ENCODE data around the gene FAM20C. TPM values are rescaled to one million over a fixed set of nuclear protein-coding genes. Genes with fewer than 3 reads are reported as not detected.

Gene FAM20C
- total RNA-seq, 1 experiment from 2014 or later: 87.9 TPM

DNA sequence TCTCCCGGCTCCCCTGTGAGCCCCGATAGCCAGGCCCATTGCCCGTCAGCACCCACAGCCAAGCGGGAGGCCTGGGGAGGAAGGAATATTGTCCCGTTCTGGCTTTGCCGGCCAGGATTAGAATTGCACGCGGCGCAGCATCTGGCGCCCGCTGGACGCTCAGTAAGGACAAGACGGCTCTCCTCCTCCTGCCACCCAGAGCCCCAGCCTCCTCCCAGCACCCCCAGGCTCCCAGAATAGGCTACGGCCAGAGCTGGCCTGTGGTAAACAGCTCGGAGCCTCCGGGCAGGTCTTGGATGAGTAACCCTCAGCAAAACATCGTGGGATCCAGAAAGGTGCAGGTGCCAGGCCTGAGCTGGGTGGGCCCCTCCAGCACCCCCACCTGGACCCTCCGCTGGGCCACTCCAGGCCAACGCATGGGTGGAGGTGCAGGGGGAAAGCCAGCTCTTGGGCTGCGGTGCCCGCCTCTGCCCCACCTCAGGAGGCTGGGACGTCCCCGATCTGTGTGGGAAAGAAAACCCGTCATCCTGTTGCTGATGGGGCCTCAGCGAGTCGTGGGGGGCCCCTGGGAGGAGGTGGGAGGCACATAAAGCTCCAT is 5.8 kb upstream of the FAM20C start:
- ChIA-PET POLR2A (ENCODE audit: unreplicated experiment) (no interaction called here), CTCF (no interaction called here)
- BruUV-seq (replicated peaks): no TSS peak
- Histone ChIP-seq H4K20me1 (ENCODE audit: low read length) (no peaks in the 10 kb centered on the region), H3K9me2 (replicated peaks; ENCODE audit: low read length) (no peaks in the 10 kb centered on the region), H3K27me3 (ENCODE audit: low read length) (no peaks in the 10 kb centered on the region), H3K9ac (ENCODE audit: low read length) (no peak overlapping the region), H3F3A (ENCODE audit: low read length, unreplicated experiment) (no peaks in the 10 kb centered on the region), H3K27ac (ENCODE audit: low read length) (no peak overlapping the region), H3K4me3 (ENCODE audit: low read length) (no peak overlapping the region), H3K36me3 (ENCODE audit: low read depth, low read length) (no peaks in the 10 kb centered on the region), H3K4me1 (ENCODE audit: insufficient read depth, low read length) (peaks cover 8% of the 10 kb centered on the region; the same call in 1 of the 2 replicates), H2AFZ (ENCODE audit: low read length) (no peak overlapping the region), H3K79me2 (ENCODE audit: low read length) (no peaks in the 10 kb centered on the region), H3K9me3 (ENCODE audit: low read length) (no peaks in the 10 kb centered on the region), H3K4me2 (ENCODE audit: low read length) (no peak overlapping the region)
- no peak for DNase-seq
- ATAC-seq: no peak
- intact Hi-C loops (cut with micrococcal nuclease): no loop called here
- TF ChIP-seq EZH2phosphoT487 (IDR thresholded peaks at IDR 0.05; ENCODE audit: borderline replicate concordance, low read length): no peak
- TF ChIP-seq EZH2 (IDR thresholded peaks at IDR 0.05; ENCODE audit: low read length, unreplicated experiment): no peak
- no peak for TF ChIP-seq CTCF (conservative IDR thresholded peaks at IDR 0.05; ENCODE audit: low read depth, low read length)

DNA sequence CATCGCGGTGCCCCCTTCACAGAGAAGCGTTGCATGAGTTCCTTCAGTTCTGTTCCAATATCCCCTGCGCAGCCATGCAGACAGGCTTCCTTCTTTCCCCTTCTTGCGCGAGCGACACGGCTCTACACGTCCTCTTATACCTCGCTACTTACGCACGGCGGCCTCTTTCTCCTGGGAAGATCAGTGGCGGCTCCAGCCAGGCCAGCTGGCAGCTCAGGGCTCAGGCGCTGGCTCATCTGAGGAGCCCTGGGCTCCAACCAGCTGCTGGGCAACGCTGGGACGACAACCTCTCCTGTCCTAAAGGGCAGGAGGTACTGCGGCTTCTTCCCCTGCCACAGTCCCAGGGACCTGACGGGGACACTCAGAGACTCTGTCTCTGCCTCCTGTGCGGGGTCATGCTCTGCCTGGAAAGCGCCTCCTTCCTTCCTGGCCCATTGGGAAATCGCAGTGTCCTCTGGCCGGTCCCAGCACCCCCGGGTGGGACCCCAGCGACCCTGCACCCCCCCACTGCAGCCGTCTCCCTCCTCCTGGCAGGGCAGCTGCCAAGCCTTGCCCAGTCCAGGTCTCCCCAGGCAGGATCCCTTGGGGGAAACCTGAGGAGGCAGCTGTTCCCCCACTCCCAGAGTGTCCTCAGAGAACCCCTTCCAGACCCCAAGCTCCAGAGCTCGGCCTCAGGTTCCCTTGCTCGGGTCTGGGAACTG is 5.0 kb upstream of the FAM20C start:
- Histone ChIP-seq H3K9ac (ENCODE audit: low read length) (no peak overlapping the region), H3K4me3 (ENCODE audit: low read length) (no peak overlapping the region), H2AFZ (ENCODE audit: low read length) (no peak overlapping the region), H3K27ac (ENCODE audit: low read length) (no peak overlapping the region), H3K4me1 (ENCODE audit: insufficient read depth, low read length) (peaks cover 8% of the 10 kb centered on the region; the same call in 1 of the 2 replicates), H3K9me3 (ENCODE audit: low read length) (no peaks in the 10 kb centered on the region), H3K9me2 (replicated peaks; ENCODE audit: low read length) (no peaks in the 10 kb centered on the region), H3K27me3 (ENCODE audit: low read length) (no peaks in the 10 kb centered on the region), H3F3A (ENCODE audit: low read length, unreplicated experiment) (no peaks in the 10 kb centered on the region), H3K36me3 (ENCODE audit: low read depth, low read length) (no peaks in the 10 kb centered on the region), H3K4me2 (ENCODE audit: low read length) (no peak overlapping the region), H3K79me2 (ENCODE audit: low read length) (no peaks in the 10 kb centered on the region), H4K20me1 (ENCODE audit: low read length) (no peaks in the 10 kb centered on the region)
- intact Hi-C loops (cut with micrococcal nuclease): no loop called here
- POLR2A ChIA-PET (ENCODE audit: unreplicated experiment): no interaction called here
- ATAC-seq (no peak), DNase-seq (no peak)
- CTCF ChIA-PET: no interaction called here
- BruUV-seq (replicated peaks): no TSS peak
- TF ChIP-seq CTCF (conservative IDR thresholded peaks at IDR 0.05; ENCODE audit: low read depth, low read length): no peak

DNA sequence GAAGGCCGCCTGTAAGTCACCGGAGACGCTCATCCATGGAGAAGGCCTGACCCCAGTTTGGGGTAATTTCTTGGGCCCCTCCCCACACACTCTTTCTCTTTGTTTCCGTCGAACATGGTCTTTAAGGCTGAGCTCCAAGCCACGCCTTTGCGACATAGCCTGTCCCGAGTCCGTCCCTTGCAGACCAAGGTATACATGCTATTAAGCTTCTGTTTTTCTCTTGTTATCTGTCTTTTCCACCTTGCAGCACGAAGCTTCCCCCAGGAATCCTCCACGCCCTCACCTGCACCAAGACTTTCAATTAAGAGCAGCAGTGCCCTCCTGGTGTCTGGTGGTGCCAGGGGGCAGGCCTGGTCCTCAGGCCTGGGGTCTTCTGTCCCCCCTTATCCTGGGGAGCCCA is 4.2 kb upstream of the FAM20C start:
- ATAC-seq (no peak), DNase-seq (no peak)
- Histone ChIP-seq H3K9me3 (ENCODE audit: low read length) (no peaks in the 10 kb centered on the region), H3K4me3 (ENCODE audit: low read length) (no peak overlapping the region), H3K27ac (ENCODE audit: low read length) (no peak overlapping the region), H3F3A (ENCODE audit: low read length, unreplicated experiment) (no peaks in the 10 kb centered on the region), H3K9ac (ENCODE audit: low read length) (no peak overlapping the region), H4K20me1 (ENCODE audit: low read length) (no peaks in the 10 kb centered on the region), H3K9me2 (replicated peaks; ENCODE audit: low read length) (no peaks in the 10 kb centered on the region), H3K4me1 (ENCODE audit: insufficient read depth, low read length) (peaks cover 8% of the 10 kb centered on the region; the same call in 1 of the 2 replicates), H3K36me3 (ENCODE audit: low read depth, low read length) (no peaks in the 10 kb centered on the region), H2AFZ (ENCODE audit: low read length) (no peak overlapping the region), H3K79me2 (ENCODE audit: low read length) (no peaks in the 10 kb centered on the region), H3K27me3 (ENCODE audit: low read length) (no peaks in the 10 kb centered on the region), H3K4me2 (ENCODE audit: low read length) (no peak overlapping the region)
- ChIA-PET CTCF (no interaction called here), POLR2A (ENCODE audit: unreplicated experiment) (no interaction called here)
- BruUV-seq (replicated peaks): no TSS peak
- TF ChIP-seq EZH2phosphoT487 (IDR thresholded peaks at IDR 0.05; ENCODE audit: borderline replicate concordance, low read length) (no peak), CTCF (conservative IDR thresholded peaks at IDR 0.05; ENCODE audit: low read depth, low read length) (no peak), EZH2 (IDR thresholded peaks at IDR 0.05; ENCODE audit: low read length, unreplicated experiment) (no peak)
- intact Hi-C loops (cut with micrococcal nuclease): no loop called here

Data from PC-3 (cell line).